Bronchial epithelial cell (primary cell): Measurements from ENCODE around the gene ACAP2. TPM values are rescaled to one million over a fixed set of nuclear protein-coding genes. Genes with fewer than 3 reads are reported as not detected.
"Not testable (repeated sequence)": the region's sequence is repeated elsewhere in the genome, so short reads cannot be mapped to it uniquely, and the experiment has no call there.

Experiments used
- DNase-seq: peaks from one replicate; pipeline ENCODE4 v3.0.0-alpha.2; 2010; ENCODE audit warnings: low read depth
- FAIRE-seq: peaks from 2 replicates; lab custom pipeline; 2011; peaks lifted over from hg19 to GRCh38; lab: Jason Lieb, UNC
- H3K27me3 ChIP-seq: 2 replicates; pipeline ENCODE4 v1.5.1; 2011; ENCODE audit warnings: low read length; ENCODE audit not compliant: control insufficient read depth, insufficient read depth
- H3K36me3 ChIP-seq: 2 replicates; pipeline ENCODE4 v1.5.1; 2011; ENCODE audit warnings: low read length; ENCODE audit not compliant: control insufficient read depth, insufficient read depth
- H3K4me3 ChIP-seq: 2 replicates; pipeline ENCODE4 v1.5.1; 2011; ENCODE audit warnings: mild to moderate bottlenecking, low read depth, low read length, control low read depth
- total RNA-seq: library from RNA; depleted of rRNA; stranded (reverse); fragments of >200 nt; gene quantifications from 2 replicates; pipeline ENCODE4 v1.2.1, GENCODE V29; 2014
- TF ChIP-seq, protein P1 (sequence below): IDR thresholded peaks from 2 replicates; pipeline ENCODE4 v1.5.1; 2011; ENCODE audit warnings: mild to moderate bottlenecking, moderate library complexity, low read length, control low read depth, inconsistent platforms; ENCODE audit not compliant: insufficient read depth, severe bottlenecking

Gene ACAP2
- total RNA-seq, 1 donor from 2014 or later = 51.9 TPM

DNA sequence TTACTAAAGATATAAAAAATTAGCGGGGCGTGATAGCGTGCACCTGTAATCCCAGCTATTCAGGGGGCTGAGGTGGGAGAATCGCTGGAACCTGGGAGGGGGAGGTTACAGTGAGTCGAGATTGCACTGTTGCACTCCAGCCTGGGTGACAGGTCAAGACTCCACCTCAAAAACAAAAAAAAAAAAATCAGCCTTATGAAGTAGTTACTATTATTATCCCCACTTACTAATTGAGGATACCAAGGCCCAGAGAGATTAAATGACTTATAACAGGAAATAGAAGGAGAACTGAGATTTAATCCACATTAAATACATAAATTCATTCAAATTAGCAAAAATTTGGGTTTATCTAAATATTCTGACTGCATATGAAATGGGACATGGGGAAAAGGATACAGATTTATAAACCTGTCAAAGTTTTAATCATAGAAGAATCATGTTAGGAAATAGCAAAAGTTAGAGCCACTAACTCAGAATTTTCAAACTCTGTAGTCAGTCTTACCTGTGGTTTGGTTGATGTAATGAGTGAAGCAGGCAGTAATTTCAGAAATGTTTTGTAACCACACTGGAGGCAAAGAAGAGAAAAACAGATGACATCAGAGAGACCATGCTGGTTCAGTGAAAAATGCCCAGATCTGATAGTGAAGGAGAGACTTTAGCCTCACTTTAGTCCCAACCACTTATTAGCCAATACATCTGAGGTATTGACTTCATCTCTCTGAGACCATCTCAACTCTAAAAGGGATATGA, 25.0 kb upstream of the ACAP2 start:
- no peak overlapping the region for H3K4me3 ChIP-seq
- no peaks in the 10 kb centered on the region for H3K27me3 ChIP-seq
- no peaks in the 10 kb centered on the region for H3K36me3 ChIP-seq
- peak; percentile 32 for DNase-seq
- TF ChIP-seq, protein P1, sequence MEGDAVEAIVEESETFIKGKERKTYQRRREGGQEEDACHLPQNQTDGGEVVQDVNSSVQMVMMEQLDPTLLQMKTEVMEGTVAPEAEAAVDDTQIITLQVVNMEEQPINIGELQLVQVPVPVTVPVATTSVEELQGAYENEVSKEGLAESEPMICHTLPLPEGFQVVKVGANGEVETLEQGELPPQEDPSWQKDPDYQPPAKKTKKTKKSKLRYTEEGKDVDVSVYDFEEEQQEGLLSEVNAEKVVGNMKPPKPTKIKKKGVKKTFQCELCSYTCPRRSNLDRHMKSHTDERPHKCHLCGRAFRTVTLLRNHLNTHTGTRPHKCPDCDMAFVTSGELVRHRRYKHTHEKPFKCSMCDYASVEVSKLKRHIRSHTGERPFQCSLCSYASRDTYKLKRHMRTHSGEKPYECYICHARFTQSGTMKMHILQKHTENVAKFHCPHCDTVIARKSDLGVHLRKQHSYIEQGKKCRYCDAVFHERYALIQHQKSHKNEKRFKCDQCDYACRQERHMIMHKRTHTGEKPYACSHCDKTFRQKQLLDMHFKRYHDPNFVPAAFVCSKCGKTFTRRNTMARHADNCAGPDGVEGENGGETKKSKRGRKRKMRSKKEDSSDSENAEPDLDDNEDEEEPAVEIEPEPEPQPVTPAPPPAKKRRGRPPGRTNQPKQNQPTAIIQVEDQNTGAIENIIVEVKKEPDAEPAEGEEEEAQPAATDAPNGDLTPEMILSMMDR = no peak
- FAIRE-seq = no peak

DNA sequence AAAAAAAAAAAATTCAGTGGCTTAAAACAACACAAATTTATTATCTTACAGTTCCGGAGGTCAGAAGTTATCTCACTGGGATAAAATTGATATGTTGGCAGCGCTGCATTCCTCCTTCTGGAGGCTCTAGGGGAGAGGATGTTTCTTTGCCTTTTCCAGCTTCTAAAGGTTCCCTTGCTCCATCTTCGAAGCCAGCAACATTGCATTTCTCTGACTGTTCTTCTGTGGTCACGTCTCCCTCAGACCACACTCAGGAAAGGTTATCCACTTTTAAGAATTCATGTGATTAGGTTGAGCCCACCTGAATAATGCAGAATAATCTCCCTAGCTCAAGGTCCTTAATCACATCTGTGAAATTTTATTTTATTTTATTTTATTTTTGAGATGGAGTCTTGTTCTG, 23.4 kb upstream of the ACAP2 start:
- Histone ChIP-seq H3K27me3 (no peaks in the 10 kb centered on the region), H3K36me3 (no peaks in the 10 kb centered on the region), H3K4me3 (no peak overlapping the region)
- TF ChIP-seq, protein P1 = no peak
- DNase-seq = no peak
- no peak for FAIRE-seq

DNA sequence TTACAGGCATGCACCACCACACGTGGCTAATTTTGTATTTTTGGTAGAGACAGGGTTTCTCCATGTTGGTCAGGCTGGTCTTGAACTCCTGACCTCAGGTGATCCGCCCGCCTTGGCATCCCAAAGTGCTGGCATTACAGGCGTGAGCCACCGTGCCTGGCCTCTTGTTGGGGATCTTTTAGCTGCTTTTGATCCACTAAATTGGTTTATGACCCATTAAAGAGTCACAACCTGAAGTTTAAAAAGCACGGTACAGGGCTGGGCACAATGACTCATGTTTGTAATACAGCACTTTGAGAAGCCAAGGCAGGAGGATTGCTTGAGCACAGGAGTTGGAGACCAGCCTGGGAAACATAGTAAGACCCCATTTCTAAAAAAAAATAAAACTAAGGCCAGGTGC, 20.1 kb upstream of the ACAP2 start:
- not testable (repeated sequence) for H3K36me3 ChIP-seq, DNase-seq, H3K27me3 ChIP-seq, FAIRE-seq, H3K4me3 ChIP-seq

DNA sequence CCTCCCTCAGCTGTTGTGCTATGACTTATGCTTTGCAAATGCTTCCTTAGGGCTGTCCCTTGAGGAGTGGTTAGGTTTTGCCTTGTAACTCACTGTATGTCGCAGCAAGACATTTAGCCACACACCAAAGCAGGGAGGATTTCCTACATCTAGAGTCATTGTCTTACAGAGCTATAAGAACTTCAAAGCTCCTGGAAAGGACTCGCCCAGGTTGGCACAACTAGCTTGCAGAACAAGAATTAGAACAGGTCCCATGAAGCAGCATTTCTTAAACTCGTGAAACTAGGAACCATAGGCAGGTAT, 19.4 kb upstream of the ACAP2 start:
- Histone ChIP-seq H3K4me3 (no peak overlapping the region), H3K27me3 (no peaks in the 10 kb centered on the region), H3K36me3 (no peaks in the 10 kb centered on the region)
- FAIRE-seq (no peak), DNase-seq (no peak)
- TF ChIP-seq, protein P1 = no peak

DNA sequence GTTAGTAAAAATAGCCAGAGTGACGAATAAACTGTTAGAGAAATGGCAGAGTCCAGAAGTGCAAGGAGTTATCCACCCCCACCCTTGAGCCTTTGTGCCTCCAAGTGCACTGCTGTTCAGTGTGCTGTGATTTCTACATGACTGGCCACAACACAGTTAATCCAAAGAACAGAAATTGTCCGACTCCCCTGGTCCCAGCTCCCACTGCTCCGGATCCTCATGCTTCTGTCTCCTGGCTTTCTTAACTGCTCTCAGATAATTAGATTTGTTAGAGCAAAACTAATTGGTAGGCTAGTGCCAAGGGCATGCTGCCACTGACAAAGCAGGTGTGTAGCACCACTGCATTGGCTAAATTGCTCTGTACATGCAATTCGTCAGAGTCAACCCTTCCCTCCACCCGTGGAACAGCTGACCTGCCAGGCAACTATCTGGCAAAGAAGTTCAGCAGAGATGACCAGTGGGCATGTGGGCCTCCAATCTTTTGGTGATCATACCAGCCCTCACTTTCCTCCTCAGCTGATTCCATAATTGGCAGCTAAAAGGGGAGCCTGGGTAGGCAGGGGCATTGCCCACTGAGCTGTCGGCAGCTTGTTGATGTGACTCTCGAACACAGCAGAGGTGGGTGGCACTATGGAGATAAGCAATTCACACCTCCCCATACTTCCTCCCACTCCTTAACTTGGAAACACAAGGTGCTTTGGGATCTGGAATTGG, 18.9 kb upstream of the ACAP2 start:
- Histone ChIP-seq H3K36me3 (no peaks in the 10 kb centered on the region), H3K27me3 (no peaks in the 10 kb centered on the region), H3K4me3 (no peak overlapping the region)
- no peak for DNase-seq
- no peak for FAIRE-seq
- TF ChIP-seq, protein P1 = no peak

DNA sequence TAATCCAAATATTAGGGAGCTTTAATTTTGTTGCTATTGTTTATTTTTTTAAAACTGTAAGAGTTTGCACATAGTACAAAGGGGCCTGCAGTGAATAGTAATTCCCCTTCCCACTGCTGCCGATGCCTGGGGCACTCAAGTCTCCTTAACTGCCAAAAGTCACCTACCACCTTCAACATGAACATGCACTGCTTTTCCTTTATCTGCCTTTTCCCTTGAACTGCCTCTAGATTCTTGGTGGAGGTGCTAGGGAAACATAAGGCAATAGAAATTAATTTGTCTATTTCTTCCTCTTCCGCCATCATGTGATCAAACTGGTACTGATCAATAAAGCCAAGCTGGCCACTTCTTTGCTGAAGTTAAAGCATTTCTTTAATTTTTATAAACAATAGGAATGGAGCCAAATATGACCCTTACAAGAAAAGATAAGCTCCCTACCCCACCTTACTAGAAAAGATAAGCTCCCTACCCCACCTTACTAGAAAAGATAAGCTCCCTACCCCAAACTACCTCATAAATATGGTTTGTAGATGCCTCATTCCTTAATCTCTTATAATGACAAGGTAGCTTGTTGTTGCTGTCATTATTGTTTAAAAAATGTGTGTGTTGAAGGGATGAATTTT, 17.4 kb upstream of the ACAP2 start:
- no peaks in the 10 kb centered on the region for H3K36me3 ChIP-seq
- no peaks in the 10 kb centered on the region for H3K27me3 ChIP-seq
- no peak for FAIRE-seq
- TF ChIP-seq, protein P1 = no peak
- no peak for DNase-seq
- H3K4me3 ChIP-seq = no peak overlapping the region
